ENCODE data around the gene TMEM151B. TPM values are rescaled to one million over a fixed set of nuclear protein-coding genes. Genes with fewer than 3 reads are reported as not detected.

Gene TMEM151B
- total and polyA plus RNA-seq, 9 of the 15 experiments (the other 6 are each of a cell fraction or from before 2014, with no cell fraction given) = not detected

- TF ChIP-seq RNF2 (IDR thresholded peaks at IDR 0.05) (no peak), KDM5B (IDR thresholded peaks at IDR 0.05; ENCODE audit: insufficient replicate concordance, low read depth, low read length) (peak; percentile 32), RB1 (IDR thresholded peaks at IDR 0.05; ENCODE audit: low read depth) (peak; percentile 82), EP300 (IDR thresholded peaks at IDR 0.05; ENCODE audit: low read length) (no peak), ZNF766 (CRISPR knock-in tag; conservative IDR thresholded peaks at IDR 0.05) (peak; percentile 44; the same call in 1 of the 2 replicates), POLR2H (tag; IDR thresholded peaks at IDR 0.05; ENCODE audit: low read depth) (no peak), HNRNPH1 (optimal IDR thresholded peaks at IDR 0.05; ENCODE audit: low read depth, low read length) (no peak), MCM7 (IDR thresholded peaks at IDR 0.05) (no peak), GTF2E2 (tag; IDR thresholded peaks at IDR 0.05) (no peak; the same call in 1 of the 2 replicates), NKRF (IDR thresholded peaks at IDR 0.05; ENCODE audit: borderline replicate concordance) (peak; percentile 87), HOMEZ (CRISPR knock-in tag; IDR thresholded peaks at IDR 0.05) (no peak), KLF1 (tag; IDR thresholded peaks at IDR 0.05) (peak; percentile 19; the same call in 1 of the 2 replicates), SRF (CRISPR knock-in tag; IDR thresholded peaks at IDR 0.05) (no peak), ZNF584 (CRISPR knock-in tag; IDR thresholded peaks at IDR 0.05; ENCODE audit: low read depth) (no peak), HDAC2 (IDR thresholded peaks at IDR 0.05) (0 out of 2 replicates have a peak, but pooled peaks have one; percentile 11), HEY1 (CRISPR knock-in tag; IDR thresholded peaks at IDR 0.05; ENCODE audit: borderline replicate concordance) (no peak)
- TF ChIP-seq, protein P1, sequence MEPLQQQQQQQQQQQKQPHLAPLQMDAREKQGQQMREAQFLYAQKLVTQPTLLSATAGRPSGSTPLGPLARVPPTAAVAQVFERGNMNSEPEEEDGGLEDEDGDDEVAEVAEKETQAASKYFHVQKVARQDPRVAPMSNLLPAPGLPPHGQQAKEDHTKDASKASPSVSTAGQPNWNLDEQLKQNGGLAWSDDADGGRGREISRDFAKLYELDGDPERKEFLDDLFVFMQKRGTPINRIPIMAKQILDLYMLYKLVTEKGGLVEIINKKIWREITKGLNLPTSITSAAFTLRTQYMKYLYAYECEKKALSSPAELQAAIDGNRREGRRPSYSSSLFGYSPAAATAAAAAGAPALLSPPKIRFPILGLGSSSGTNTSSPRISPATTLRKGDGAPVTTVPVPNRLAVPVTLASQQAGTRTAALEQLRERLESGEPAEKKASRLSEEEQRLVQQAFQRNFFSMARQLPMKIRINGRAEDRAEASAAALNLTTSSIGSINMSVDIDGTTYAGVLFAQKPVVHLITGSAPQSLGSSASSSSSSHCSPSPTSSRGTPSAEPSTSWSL (CRISPR knock-in tag; IDR thresholded peaks at IDR 0.05; ENCODE audit: borderline replicate concordance) = no peak
These were observed 5.1 kb upstream of the TMEM151B start, which contains the start of gene NFKBIE (continued) for GRCh38 chr6:44265007-44265721.

Measured in K562 (cell line).